ENCODE data around the gene TNPO3.

Gene TNPO3

GRCh38 chr7:128906001-128906765 is 148.7 kb downstream of the TNPO3 start:
- no peak for DNase-seq (ENCODE audit: low spot score)

GRCh38 chr7:128904381-128905197 is 150.3 kb downstream of the TNPO3 start:
- peak; percentile 86 for DNase-seq (ENCODE audit: low spot score)
